MM.1S (cell line): ENCODE measurements around the gene SERPINF2.

Experiments used
- DNase-seq: peaks from one replicate; pipeline ENCODE4 v3.0.0-alpha.2; 2015
- H2AFZ ChIP-seq: fragments of 300-600 bp; sonication (generic); 2 replicates; pipeline ENCODE4 v1.6.0; 2016; ENCODE audit warnings: antibody characterized with exemption, low read length
- H3F3A ChIP-seq: fragments of 300-600 bp; sonication (generic); 2 replicates; pipeline ENCODE4 v1.6.1; 2016; ENCODE audit warnings: mild to moderate bottlenecking, antibody characterized with exemption, low read length, moderate library complexity, mixed read lengths; ENCODE audit not compliant: insufficient read depth
- H3K27ac ChIP-seq: fragments of 300-600 bp; sonication (generic); 2 replicates; pipeline ENCODE4 v1.5.1; 2016; ENCODE audit warnings: mild to moderate bottlenecking, low read length
- H3K27me3 ChIP-seq: fragments of 300-600 bp; sonication (generic); replicated peaks from 2 replicates; pipeline ENCODE4 v1.6.0; 2016; ENCODE audit warnings: low read length; ENCODE audit not compliant: insufficient read depth
- H3K36me3 ChIP-seq: fragments of 300-600 bp; sonication (generic); replicated peaks from 2 replicates; pipeline ENCODE4 v1.6.1; 2016; ENCODE audit warnings: mild to moderate bottlenecking, low read length, mixed read lengths; ENCODE audit not compliant: insufficient read depth
- H3K4me1 ChIP-seq: fragments of 300-600 bp; sonication (generic); 2 replicates; pipeline ENCODE4 v1.6.1; 2016; ENCODE audit warnings: low read length, mixed read lengths
- H3K4me2 ChIP-seq: fragments of 300-600 bp; sonication (generic); 2 replicates; pipeline ENCODE4 v1.6.0; 2016; ENCODE audit warnings: low read depth, low read length
- H3K4me3 ChIP-seq: fragments of 300-600 bp; sonication (generic); 2 replicates; pipeline ENCODE4 v1.5.1; 2016; ENCODE audit warnings: low read length, mixed read lengths
- H3K79me2 ChIP-seq: fragments of 300-600 bp; sonication (generic); 2 replicates; pipeline ENCODE4 v1.6.1; 2016; ENCODE audit warnings: mixed run types, low read length, mixed read lengths
- H3K9ac ChIP-seq: fragments of 300-600 bp; sonication (generic); 2 replicates; pipeline ENCODE4 v1.6.1; 2016; ENCODE audit warnings: low read length, mixed read lengths
- H3K9me2 ChIP-seq: fragments of 300-600 bp; sonication (generic); replicated peaks from 2 replicates; pipeline ENCODE4 v1.6.1; 2016; ENCODE audit warnings: mild to moderate bottlenecking, low read length, mixed read lengths; ENCODE audit not compliant: insufficient read depth
- H3K9me3 ChIP-seq: fragments of 300-600 bp; sonication (generic); replicated peaks from 2 replicates; pipeline ENCODE4 v1.6.1; 2016; ENCODE audit warnings: mild to moderate bottlenecking, low read length, mixed read lengths; ENCODE audit not compliant: insufficient read depth
- H4K20me1 ChIP-seq: fragments of 300-600 bp; sonication (generic); 2 replicates; pipeline ENCODE4 v1.6.1; 2016; ENCODE audit warnings: mild to moderate bottlenecking, low read length, moderate library complexity, mixed read lengths; ENCODE audit not compliant: insufficient read depth
- CTCF ChIP-seq: fragments of 300-600 bp; sonication (generic); IDR thresholded peaks from 2 replicates; pipeline ENCODE4 v1.5.1; 2016; ENCODE audit warnings: antibody characterized with exemption, low read length, mixed read lengths
- EZH2 ChIP-seq: fragments of 300-600 bp; sonication (generic); optimal IDR thresholded peaks from 2 replicates; pipeline ENCODE3; 2017; ENCODE audit warnings: low read depth, mild to moderate bottlenecking, antibody characterized with exemption, low read length, mixed read lengths
- EZH2phosphoT487 ChIP-seq: fragments of 300-600 bp; sonication (generic); IDR thresholded peaks from 2 replicates; pipeline ENCODE4 v1.6.1; 2018; ENCODE audit warnings: antibody characterized with exemption, low read length

SERPINF2 gene

GRCh38 chr17:1776857-1777256, 34.2 kb downstream of the SERPINF2 start:
- no peaks in the 10 kb centered on the region for H3K9me3 ChIP-seq
- no peaks in the 10 kb centered on the region for H4K20me1 ChIP-seq
- no peaks in the 10 kb centered on the region; the same call in 1 of the 2 replicates for H3K36me3 ChIP-seq
- no peaks in the 10 kb centered on the region for H3K27me3 ChIP-seq
- no peak overlapping the region for H3K9ac ChIP-seq
- H3K4me3 ChIP-seq, result no peak overlapping the region
- no peak for TF ChIP-seq CTCF
- no peak for TF ChIP-seq EZH2phosphoT487
- no peak for TF ChIP-seq EZH2
- H3F3A ChIP-seq, result no peaks in the 10 kb centered on the region
- H3K9me2 ChIP-seq, result no peaks in the 10 kb centered on the region
- no peaks in the 10 kb centered on the region for H3K79me2 ChIP-seq
- no peak for DNase-seq
- no peak overlapping the region for H3K4me2 ChIP-seq
- H3K27ac ChIP-seq, result no peak overlapping the region
- H2AFZ ChIP-seq, result no peak overlapping the region
- H3K4me1 ChIP-seq, result no peaks in the 10 kb centered on the region

- no peak overlapping the region for H3K27ac ChIP-seq
- H3K4me3 ChIP-seq, result no peak overlapping the region
- H3K36me3 ChIP-seq, result no peaks in the 10 kb centered on the region; the same call in 1 of the 2 replicates
- no peaks in the 10 kb centered on the region for H3K27me3 ChIP-seq
- H3K4me1 ChIP-seq, result no peaks in the 10 kb centered on the region
- no peak overlapping the region for H3K4me2 ChIP-seq
- H3K9ac ChIP-seq, result no peak overlapping the region
- TF ChIP-seq EZH2, result no peak
- TF ChIP-seq CTCF, result no peak
- TF ChIP-seq EZH2phosphoT487, result no peak
- H4K20me1 ChIP-seq, result no peaks in the 10 kb centered on the region
- no peaks in the 10 kb centered on the region for H3K9me3 ChIP-seq
- H3K79me2 ChIP-seq, result no peaks in the 10 kb centered on the region
- no peaks in the 10 kb centered on the region for H3K9me2 ChIP-seq
- no peak overlapping the region for H2AFZ ChIP-seq
- DNase-seq, result no peak
- no peaks in the 10 kb centered on the region for H3F3A ChIP-seq
Observed at GRCh38 chr17:1779571-1780131, 37.0 kb downstream of the SERPINF2 start.

- no peak for DNase-seq
- no peaks in the 10 kb centered on the region for H3K9me3 ChIP-seq
- no peaks in the 10 kb centered on the region; the same call in 1 of the 2 replicates for H3K36me3 ChIP-seq
- no peak for TF ChIP-seq CTCF
- no peak for TF ChIP-seq EZH2
- TF ChIP-seq EZH2phosphoT487, result no peak
- H3K4me2 ChIP-seq, result no peak overlapping the region
- H3K27ac ChIP-seq, result no peak overlapping the region
- no peaks in the 10 kb centered on the region for H3K4me1 ChIP-seq
- H3K79me2 ChIP-seq, result no peaks in the 10 kb centered on the region
- no peak overlapping the region for H3K9ac ChIP-seq
- H3K4me3 ChIP-seq, result no peak overlapping the region
- no peaks in the 10 kb centered on the region for H4K20me1 ChIP-seq
- no peaks in the 10 kb centered on the region for H3K9me2 ChIP-seq
- no peaks in the 10 kb centered on the region for H3K27me3 ChIP-seq
- no peaks in the 10 kb centered on the region for H3F3A ChIP-seq
- no peak overlapping the region for H2AFZ ChIP-seq
Observed at GRCh38 chr17:1782171-1782567, 39.5 kb downstream of the SERPINF2 start.
